Fibroblast of mammary gland (primary cell): ENCODE data around the gene MUC5B.

Experiments used
- DNase-seq: peaks from one replicate; pipeline ENCODE4 v3.0.0-alpha.2; 2010; ENCODE audit warnings: low read depth
- H3K4me3 ChIP-seq: 2 replicates; pipeline ENCODE4 v1.5.1; 2011; ENCODE audit warnings: low read depth, mild to moderate bottlenecking, low read length, moderate library complexity; ENCODE audit not compliant: control insufficient read depth
- TF ChIP-seq, protein P1 (sequence below): conservative IDR thresholded peaks from 2 replicates; pipeline ENCODE4 v1.5.1; 2011; ENCODE audit warnings: low read depth, low read length, inconsistent platforms; ENCODE audit not compliant: control insufficient read depth, insufficient read depth

MUC5B gene

DNA sequence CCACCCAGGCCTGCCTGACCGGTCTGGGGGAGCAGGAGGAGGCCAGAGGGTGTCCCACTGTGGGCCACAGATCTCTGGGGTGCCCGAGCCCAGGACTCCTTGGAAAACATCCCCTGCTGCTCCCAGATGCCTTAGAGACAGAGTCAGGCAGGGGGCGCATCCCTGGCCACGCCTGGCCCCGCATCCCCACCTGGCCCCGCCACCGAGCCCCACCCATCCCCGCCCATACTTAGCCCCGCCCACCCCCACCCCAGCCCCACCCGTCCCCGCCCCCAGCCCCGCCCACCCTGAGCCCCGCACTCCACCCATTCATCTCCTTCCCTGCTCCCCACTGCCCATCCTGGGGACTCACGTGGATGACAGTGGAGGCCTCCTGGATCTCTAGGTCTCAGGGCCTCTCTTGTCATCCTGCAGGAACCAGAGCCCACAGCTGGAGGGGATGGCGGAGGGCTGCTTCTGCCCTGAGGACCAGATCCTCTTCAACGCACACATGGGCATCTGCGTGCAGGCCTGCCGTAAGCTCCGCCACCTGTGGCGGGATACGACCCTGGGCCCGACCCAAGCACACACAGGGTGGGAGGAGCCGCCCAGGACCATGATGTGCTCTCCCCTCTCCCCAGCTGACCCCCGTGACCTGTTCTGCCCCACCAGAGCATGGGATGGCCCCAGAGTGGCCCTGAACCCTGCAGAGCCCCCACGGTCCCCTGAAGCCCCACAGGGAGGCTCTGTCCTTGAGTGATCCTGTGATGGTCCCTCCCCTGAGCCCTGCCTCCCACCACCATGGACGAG, 33.6 kb downstream of the MUC5B start:
- no peak overlapping the region for H3K4me3 ChIP-seq
- TF ChIP-seq, protein P1, sequence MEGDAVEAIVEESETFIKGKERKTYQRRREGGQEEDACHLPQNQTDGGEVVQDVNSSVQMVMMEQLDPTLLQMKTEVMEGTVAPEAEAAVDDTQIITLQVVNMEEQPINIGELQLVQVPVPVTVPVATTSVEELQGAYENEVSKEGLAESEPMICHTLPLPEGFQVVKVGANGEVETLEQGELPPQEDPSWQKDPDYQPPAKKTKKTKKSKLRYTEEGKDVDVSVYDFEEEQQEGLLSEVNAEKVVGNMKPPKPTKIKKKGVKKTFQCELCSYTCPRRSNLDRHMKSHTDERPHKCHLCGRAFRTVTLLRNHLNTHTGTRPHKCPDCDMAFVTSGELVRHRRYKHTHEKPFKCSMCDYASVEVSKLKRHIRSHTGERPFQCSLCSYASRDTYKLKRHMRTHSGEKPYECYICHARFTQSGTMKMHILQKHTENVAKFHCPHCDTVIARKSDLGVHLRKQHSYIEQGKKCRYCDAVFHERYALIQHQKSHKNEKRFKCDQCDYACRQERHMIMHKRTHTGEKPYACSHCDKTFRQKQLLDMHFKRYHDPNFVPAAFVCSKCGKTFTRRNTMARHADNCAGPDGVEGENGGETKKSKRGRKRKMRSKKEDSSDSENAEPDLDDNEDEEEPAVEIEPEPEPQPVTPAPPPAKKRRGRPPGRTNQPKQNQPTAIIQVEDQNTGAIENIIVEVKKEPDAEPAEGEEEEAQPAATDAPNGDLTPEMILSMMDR = no peak
- no peak for DNase-seq

DNA sequence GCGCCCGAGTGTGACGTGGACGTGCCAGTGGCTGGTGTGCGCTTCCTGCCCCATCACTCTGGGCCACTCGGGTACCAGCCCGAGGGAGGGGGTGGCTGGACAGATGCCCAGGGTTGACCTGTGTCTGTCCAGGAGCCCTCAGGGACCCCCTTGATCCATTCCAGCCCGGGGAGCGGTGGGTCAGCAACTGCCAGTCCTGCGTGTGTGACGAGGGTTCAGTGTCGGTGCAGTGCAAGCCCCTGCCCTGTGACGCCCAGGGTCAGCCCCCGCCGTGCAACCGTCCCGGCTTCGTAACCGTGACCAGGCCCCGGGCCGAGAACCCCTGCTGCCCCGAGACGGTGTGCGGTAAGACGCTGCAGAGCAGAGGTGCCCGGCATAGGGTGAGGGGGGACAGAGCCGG, 34.5 kb downstream of the MUC5B start:
- TF ChIP-seq, protein P1 = no peak
- no peak for DNase-seq

GRCh38 chr11:1257916-1258315, 35.0 kb downstream of the MUC5B start:
- TF ChIP-seq, protein P1 = no peak
- no peak overlapping the region for H3K4me3 ChIP-seq

More for the DNA sequence above, 34.5 kb downstream of the MUC5B start:
- H3K4me3 ChIP-seq = no peak overlapping the region

GRCh38 chr11:1258401-1259075, 35.7 kb downstream of the MUC5B start:
- TF ChIP-seq, protein P1 = no peak
- no peak for DNase-seq
- H3K4me3 ChIP-seq = no peak overlapping the region

More at GRCh38 chr11:1257916-1258315, 35.0 kb downstream of the MUC5B start:
- no peak for DNase-seq

DNA sequence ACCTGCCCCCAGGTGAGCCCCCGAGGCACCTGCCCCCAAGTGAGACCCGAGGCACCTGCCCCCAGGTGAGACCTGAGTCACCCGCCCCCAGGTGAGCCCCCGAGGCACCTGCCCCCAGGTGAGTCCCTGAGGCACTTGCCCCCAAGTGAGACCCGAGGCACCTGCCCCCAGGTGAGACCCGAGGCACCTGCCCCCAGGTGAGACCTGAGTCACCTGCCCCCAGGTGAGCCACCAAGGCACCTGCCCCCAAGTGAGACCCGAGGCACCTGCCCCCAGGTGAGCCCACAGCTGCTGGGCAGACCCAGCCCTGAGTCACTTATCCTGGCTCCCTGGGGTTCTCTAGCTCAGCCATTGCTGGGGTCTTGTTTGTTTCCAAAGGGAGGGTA, 36.2 kb downstream of the MUC5B start:
- DNase-seq = no peak
- TF ChIP-seq, protein P1 = no peak
- no peak overlapping the region for H3K4me3 ChIP-seq

DNA sequence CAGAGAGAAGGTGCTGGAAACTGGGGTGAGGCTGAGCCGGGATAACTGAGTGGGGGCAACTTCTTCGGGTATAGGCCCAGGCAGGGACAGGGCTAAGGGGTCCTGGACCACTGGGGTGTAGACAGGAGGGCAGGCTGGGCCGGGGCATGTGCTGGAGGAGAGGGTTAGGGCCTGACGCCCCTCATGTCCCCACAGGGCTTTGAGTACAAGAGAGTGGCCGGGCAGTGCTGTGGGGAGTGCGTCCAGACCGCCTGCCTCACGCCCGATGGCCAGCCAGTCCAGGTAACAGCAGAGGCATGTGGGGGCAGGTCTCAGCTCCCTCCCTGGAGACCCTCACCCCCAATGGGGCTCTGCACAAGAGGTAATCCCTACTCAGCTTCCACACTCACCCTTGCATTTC, 36.7 kb downstream of the MUC5B start:
- H3K4me3 ChIP-seq = no peak overlapping the region
- no peak for DNase-seq
- TF ChIP-seq, protein P1 = no peak
